ENCODE results near the gene SORBS2.

DNA sequence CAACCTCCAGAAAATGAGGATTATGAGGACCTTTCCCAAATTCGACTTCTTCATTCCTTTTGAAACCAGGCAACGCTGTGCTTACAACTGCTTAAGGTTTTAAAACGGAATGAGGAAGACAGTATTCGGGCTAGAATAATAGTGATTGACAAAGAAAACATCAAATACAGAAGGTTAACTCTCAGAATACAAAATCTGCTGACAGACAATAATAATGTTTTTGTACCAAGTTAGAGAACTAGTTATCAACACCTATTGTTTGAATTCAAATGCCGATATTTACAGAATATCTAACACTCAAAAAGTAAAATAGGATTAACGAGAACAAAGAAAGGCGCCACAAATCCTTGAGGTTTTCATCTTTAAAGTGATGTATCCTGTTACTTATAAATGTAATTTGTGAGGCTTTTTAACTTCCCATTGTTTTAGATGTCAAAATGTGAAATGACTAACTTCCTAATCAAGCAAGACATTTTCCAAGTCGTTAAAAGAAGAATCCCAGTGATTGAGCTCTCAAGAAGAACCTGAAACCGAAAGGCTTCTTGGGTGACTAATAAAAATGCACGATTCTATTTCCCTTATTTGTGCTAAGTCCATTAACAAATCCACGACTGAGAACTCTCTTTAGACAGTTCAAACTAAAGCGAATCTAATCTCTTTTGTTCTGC is 118.3 kb downstream of the SORBS2 start:
- TF ChIP-seq CTCF (IDR thresholded peaks at IDR 0.05) = no peak
- no peak for TF ChIP-seq EP300 (IDR thresholded peaks at IDR 0.05)
- TF ChIP-seq POLR2A (IDR thresholded peaks at IDR 0.05) = no peak
